Smooth muscle cell of bladder (primary cell): ENCODE results near the gene ABCD4. TPM values are rescaled to one million over a fixed set of nuclear protein-coding genes. Genes with fewer than 3 reads are reported as not detected.

ENCODE experiments used
- total RNA-seq: library from RNA; depleted of rRNA; stranded (reverse); fragments of >200 nt; gene quantifications from 2 replicates; pipeline ENCODE4 v1.2.3, GENCODE V29; 2014

ABCD4 gene
- 18.3 and 21.9 TPM in 2 replicates for total RNA-seq

GRCh38 chr14:74302634-74303569 is at the start of gene ABCD4:
TSS of gene ABCD4 (minus strand) at chr14:74302934. CDS start at chr14:74302912, 22 bp downstream.

GRCh38 chr14:74348241-74348734 is 45.6 kb upstream of the ABCD4 start, which contains the start of gene VRTN:
TSS of gene VRTN (plus strand) at chr14:74348471. CDS start at chr14:74356784, 8,313 bp downstream.

DNA sequence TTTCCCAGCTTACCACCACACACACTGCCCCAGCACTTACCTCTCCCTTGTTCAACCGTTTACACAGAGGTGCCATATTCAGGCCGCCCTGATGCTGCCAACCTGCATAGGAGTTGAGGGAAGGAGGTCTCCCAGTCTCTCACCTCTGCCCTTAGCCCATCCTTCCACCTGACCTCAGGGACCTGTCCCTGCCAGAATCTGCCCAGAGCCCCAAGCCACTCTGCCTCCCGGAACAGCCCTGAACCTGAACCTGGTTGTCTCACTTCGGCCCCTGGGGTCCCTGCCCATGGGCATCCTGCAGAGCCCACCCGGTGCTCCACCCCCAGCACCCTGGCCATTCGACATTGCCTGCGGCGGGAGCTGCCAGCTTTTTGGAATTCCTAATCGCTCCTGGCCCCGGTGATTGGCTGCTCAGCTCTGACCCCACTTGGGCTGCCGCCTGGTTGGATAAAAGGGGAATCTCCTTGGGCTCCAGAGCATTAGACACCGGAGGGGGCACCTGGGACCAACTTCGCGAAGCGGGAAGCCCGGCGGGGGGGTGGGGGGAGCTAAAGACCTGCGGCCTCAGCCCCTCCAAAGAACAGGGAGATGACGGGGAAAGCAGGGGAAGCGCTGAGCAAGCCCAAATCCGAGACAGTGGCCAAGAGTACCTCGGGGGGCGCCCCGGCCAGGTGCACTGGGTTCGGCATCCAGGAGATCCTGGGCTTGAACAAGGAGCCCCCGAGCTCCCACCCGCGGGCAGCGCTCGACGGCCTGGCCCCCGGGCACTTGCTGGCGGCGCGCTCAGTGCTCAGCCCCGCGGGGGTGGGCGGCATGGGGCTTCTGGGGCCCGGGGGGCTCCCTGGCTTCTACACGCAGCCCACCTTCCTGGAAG is 63.5 kb downstream of the ABCD4 start, which contains the start of gene VSX2:
Gene VSX2, plus strand, starts transcription at position 476 of the 874 bp plus-strand sequence. Its CDS starts 113 bp downstream, at position 589.

Other genes starting within 250 kb of the ABCD4 start
- 57.0 and 57.3 TPM in 2 replicates for gene ALDH6A1, start 218.5 kb downstream of the ABCD4 start, total RNA-seq
- 7.0 and 9.8 TPM in 2 replicates for gene LIN52, start 218.0 kb downstream of the ABCD4 start, total RNA-seq
- gene VSX2, start 63.5 kb downstream of the ABCD4 start, total RNA-seq = not detected in 2 replicates
- not detected in 2 replicates for gene VRTN, start 45.5 kb upstream of the ABCD4 start, total RNA-seq
- gene SYNDIG1L, start 123.3 kb upstream of the ABCD4 start, total RNA-seq = not detected in 2 replicates
- gene NPC2, start 190.4 kb upstream of the ABCD4 start, total RNA-seq = 112 and 157 TPM in 2 replicates
- 10.1 and 14.4 TPM in 2 replicates for gene ISCA2, start 190.8 kb upstream of the ABCD4 start, total RNA-seq